ENCODE measurements around the gene RPS3.
"Not testable (repeated sequence)": the region's sequence is repeated elsewhere in the genome, so short reads cannot be mapped to it uniquely, and the experiment has no call there.

Gene RPS3

DNA sequence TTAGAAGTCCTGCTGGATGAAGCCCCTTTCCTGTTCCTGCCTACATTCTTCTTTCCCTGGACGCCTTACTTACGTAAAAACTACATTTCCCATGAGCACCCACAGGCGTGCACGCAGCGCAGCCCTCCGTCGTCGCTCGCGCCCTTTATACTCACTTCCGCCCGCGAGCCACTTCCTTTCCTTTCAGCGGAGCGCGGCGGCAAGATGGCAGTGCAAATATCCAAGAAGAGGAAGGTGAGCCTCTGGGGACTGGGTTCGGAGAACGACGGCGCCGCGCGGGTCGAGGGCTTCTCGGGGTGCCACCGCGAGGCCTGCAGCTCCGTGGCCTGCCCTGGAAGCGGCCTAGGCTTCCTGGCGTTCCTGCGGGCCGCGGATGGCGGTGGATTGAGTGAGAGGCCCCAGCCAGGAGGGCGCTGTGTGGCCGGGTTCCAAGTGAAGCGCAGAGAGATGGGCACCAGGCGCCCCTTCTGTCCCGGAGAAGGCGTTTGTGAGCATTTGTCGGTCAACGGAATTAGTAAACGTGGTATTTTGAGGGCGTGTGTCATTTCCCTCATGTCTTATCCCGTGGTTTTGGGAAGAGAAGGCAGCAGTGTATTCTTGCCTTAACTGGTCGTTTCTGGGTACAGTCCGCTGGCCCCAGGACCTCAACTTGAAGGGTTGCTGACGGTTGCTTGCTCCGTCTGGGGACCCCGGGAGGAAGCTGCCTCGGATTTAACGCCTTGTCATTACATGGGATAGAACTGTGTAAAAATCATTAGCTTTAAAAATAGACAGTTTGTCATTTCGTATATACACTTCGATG is at the start of gene RPS3:
Gene RPS3, plus strand, starts transcription at position 175 of the 802 bp plus-strand sequence. Its CDS starts 30 bp downstream, at position 205.
- DNase-seq (ENCODE audit: low spot score) = peak; percentile 94

DNA sequence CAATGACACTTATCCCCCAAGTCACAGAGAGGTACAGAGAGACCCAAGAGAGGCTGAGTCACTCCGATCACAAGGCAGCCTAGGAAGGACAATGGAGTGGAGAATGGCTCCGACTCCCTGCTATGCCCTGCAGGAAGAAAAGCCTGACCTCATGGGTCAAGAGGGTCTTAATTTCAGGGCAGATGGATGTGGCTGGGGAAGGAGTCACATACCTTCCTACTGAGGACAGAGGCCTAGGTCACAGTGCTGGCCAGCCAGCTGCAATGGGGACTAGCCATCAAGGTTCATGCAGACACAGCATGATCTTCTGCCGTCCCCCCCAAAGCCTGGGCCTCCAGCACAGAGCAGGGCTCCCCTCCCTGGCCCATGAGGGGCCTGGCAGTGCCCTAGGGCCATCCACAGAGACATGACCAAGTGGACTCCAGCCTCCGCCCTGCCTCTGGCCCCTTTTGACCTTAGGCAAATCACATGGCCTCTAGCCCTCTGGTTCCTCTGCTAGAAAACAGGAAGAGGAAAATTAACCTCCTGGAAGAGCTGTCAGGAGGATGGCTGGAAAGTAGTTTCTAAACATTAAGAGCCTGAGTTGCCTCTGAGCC is 49.7 kb upstream of the RPS3 start:
- DNase-seq (ENCODE audit: low spot score) = no peak

DNA sequence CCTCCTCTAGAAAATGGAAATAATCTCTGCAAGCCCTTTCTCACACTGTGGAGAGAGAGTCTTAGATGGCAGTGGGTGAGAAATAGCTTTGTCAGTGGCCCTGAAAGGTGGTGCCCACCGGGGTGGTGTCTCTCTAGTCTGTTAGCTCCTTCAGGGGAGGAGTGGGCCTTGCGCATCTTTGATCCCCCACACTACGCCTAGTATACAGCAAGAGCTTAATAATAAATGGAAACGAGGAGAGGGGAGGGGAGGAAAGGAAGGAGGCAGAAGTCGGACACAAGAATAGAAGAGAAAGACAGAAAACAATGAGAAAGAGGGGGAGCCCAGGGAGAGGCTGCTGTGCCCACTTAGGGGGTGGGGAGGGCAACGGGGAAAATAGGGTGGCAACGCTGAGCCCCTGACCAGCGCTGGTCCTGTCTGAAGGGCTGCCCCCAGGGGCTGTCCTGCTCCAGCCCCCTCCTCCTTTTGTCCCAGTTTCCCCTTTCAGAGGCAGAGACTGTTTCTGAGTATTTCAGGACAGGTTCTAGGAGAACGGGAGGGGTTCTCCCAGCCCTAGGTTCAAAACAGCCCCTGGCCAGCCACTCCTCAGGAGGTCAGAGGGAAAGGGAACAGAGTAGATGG is 49.1 kb upstream of the RPS3 start:
- no peak for DNase-seq (ENCODE audit: low spot score)

DNA sequence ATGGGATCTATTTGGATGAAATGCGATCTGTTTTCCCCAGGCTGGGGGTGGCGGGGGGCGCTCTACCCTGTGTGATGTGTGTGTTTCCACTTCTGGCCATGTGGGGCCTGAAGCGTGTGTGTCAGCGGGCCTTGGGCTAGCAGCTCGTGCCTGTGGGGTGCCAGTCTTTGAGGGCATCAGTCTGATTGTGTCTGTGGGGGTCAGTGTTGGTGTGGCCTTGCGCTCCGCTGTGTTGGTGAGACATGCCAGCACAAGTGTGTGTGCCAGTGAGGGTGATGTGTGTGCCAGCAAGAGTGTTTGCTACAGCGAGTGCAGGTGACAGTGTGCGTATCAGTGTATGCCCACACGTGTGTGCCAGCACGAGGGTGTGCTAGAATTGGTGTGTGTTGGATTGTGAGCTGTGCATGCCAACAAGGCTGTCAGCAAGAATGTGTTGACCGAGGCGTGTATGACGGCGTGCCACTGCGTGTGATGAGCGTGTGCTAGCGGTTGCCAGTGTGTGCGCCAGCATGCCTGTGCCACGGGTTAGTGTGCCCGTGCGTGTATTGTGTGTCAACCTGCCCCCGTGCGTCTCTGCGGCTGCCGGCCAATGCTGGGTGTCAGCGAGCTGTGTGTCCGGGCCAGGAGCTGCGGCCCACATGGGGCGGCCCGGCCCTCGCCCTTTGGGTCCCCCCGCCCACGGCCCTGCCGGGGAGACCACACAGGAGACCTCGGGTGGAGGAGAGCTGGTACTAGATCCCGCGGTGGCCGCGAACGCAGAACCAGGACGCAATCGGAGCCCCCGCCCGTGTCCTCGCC is 48.4 kb upstream of the RPS3 start:
- DNase-seq (ENCODE audit: low spot score) = peak; percentile 49

DNA sequence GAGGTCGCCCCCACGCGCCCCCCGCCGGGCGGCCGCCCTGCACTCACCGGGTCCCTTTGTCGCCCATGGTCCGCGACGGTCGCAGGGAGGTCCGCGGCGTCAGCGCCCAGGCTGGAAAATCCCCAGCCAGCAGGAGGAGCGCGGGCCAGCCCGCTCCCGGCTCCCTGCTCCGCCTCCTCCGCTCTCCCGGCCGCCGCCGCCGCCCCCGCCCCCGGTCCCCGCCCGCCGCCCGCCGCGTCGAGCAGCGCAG is 47.9 kb upstream of the RPS3 start, which contains the start of gene ARRB1:
Gene ARRB1, minus strand, starts transcription at position 121 of the 250 bp plus-strand sequence. Its CDS starts 54 bp downstream, at position 67.
- DNase-seq (ENCODE audit: low spot score) = peak; percentile 89

DNA sequence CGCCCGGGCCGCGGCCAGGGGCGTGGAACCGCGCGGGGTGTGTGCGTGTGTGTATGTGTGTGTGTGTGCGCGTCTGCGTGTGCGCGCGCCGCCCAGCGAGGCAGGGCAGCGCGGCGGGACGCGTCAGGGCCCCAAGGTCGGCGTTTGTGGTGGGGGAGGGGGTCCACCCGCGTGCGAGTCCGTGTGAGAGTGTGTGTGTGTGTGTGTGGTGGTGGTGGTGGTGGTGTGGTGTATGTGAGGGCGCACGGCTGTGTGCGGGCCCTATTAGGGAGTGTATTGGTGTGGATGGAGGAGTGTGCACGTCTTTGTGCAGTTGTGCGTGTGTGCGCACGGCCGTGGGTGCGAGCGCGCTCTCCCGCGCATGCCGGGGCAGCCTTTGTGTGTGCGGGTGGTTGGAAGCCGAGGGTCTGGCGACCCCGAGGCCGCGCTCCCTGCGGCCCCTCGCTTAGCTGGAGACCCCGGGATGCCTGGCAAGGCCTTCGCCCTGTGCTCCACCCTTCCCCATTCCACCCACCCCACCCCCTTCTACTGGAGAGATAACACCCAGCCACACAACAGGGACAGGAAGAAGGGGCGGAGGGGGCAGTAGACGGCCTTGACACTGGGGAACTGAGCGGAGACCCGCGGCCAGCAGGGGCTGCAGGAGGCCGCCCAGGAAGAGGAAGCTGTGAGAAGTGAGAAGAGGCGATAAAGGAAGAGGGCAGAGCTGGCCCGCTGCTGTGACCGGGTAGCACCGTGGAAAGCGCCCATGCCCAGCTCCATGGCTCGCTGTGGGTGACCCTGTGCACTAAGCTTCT is 47.3 kb upstream of the RPS3 start:
- no peak for DNase-seq (ENCODE audit: low spot score)

DNA sequence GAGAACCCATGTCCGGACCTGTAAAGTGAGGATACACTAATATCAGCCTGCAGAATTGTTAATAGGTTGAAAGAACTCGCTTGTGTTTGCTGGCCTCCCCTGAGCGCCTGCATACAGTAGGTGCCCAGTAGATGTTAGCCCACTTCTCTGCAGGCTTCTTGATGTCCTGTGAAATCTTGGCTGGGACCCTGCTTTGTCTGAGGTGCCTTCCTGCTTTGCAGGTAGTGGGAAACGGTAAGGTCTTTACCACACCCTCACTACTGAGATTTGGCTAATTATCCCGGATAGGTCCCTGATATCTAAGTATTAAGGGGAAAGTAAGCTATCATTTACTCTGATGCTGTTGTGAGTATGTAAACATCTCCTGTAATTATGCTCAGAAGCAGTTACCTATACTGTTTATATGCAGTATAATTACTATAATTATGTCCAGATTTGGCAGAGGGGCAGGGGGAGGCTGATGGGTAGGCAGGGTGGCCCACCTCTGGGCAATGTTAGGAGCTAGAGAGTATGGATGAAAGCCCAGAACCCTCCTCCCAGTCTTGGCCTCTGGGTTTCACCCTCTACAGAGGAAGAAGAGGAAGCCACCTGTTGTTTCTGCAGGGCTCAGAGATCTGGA is 46.6 kb upstream of the RPS3 start:
- DNase-seq (ENCODE audit: low spot score) = no peak

DNA sequence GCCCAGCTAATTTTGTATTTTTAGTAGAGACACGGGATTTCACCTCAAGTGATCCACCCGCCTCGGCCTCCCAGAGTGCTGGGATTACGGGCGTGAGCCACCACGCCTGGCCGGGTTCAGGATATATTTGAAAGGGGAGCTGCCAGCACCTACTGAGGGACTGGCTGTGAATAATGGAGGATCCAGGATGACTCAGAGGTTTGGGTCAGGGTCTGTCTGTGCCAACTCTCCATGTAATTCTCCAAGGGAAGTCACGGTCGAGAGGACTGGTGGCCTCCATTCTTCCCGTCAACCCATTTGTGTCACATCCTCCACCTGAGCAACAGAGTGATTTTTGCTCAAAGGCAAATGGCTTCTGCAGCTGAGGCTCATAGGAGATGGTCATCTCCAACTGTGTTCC is 44.3 kb upstream of the RPS3 start:
- no peak for DNase-seq (ENCODE audit: low spot score)

DNA sequence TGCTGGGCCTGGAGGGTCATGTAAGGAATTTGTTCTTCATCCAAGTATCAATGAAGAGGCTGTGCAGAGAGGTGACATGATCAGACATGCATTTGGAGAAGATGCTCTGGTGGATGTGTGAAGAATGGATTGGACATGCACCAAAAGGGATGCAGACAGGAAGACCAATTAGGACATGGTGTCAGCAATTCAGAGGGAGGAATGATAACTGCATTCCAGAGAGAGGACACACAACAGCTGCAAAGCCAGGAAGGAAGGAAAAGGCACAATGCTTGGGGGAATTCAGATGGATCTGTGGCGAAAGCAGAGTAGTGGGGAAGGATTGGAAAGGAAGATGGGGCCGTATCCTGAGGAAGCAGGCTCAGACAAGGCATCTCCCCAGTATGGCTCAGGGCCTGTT is 42.7 kb upstream of the RPS3 start:
- DNase-seq (ENCODE audit: low spot score) = peak; percentile 33

DNA sequence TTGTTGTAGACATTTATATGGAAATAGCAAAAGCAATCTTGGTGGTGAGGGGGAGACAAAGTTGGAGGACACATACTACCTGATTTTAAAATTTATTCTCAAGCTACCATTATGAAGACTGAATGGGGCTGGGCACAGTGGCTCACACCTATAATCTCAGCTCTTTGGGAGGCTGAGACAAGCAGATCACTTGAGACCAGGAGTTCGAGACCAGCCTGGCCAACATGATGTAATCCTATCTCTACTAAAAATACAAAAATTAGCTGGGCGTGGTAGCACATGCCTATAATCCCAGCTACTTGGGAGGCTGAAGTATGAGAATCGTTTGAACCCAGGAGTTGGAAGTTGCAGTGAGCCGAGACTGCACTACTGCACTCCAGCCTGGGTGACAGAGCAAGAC is 37.0 kb upstream of the RPS3 start:
- DNase-seq (ENCODE audit: low spot score) = not testable (repeated sequence)

DNA sequence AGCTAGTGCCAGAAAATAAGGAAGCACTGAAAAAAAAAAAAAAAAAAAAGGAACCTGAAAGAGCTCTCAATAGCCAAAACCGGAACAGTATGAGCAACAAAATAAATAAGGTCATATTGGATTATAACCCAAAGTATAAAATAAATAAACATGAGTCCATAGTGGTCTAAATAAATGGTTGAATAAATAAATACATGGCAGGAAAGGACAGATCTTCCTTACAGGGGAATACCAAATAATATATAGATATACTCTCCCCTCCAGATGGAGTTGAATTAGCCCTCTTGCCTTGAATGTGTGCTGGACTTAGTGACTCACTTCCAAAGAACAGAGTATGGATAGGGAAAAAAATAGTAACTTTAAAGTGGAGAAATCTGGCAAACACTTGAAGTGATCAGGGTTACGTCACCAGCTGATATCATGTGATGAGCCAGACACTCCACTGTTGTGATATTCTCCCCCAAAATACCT is 33.6 kb upstream of the RPS3 start:
- peak; percentile 39 for DNase-seq (ENCODE audit: low spot score)

DNA sequence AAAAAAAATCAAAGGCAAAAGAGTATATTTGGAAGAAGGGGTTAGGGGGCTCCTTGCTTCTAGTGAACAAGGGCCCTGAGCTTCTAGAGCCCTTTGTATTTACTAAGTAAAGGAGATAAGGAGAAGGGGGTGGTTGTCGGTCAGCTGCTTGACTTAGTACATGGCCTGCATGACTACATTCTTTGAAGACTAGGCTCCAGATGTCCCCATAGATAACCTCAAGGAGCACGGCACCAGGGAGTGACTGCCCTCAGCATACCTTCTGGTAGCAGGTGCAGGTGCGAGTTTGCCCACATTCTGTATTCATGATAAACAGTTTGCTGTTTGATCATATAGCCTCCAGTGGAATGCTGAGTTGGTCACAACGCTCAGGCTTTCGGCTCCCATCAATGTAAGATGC is 32.5 kb upstream of the RPS3 start:
- not testable (repeated sequence) for DNase-seq (ENCODE audit: low spot score)

DNA sequence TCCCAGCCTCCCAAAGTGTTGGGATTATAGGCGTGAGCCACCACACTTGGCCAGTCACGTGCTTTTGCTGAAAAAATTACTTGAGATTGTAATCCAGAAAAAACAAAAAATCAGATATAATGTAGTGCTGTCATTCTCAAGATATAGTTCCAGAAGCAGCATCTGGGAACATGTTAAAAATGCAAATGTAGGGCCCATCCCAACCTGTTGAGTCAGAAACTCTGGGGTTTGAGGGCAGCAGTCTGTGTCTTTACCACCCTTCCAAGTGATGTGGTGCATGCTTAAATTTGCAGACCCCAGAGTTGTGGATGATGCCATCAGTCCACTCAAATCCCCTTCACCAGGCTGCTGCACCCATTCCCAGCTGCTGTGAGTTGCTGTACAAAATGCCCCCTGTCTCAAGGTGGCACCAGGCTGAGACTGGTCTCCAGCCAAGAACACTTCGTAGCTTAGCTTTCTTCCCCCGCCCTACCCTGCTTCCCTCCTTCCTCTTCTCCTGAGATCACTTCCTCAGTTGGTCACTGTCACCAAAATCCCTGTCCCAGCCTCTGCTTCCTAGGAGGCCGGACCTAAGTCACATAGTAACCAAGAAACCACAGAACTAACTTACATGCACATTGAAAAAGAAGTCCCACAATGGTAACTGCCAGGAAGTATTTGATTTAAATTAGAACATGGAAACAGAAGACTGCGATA is 29.6 kb upstream of the RPS3 start:
- no peak for DNase-seq (ENCODE audit: low spot score)

DNA sequence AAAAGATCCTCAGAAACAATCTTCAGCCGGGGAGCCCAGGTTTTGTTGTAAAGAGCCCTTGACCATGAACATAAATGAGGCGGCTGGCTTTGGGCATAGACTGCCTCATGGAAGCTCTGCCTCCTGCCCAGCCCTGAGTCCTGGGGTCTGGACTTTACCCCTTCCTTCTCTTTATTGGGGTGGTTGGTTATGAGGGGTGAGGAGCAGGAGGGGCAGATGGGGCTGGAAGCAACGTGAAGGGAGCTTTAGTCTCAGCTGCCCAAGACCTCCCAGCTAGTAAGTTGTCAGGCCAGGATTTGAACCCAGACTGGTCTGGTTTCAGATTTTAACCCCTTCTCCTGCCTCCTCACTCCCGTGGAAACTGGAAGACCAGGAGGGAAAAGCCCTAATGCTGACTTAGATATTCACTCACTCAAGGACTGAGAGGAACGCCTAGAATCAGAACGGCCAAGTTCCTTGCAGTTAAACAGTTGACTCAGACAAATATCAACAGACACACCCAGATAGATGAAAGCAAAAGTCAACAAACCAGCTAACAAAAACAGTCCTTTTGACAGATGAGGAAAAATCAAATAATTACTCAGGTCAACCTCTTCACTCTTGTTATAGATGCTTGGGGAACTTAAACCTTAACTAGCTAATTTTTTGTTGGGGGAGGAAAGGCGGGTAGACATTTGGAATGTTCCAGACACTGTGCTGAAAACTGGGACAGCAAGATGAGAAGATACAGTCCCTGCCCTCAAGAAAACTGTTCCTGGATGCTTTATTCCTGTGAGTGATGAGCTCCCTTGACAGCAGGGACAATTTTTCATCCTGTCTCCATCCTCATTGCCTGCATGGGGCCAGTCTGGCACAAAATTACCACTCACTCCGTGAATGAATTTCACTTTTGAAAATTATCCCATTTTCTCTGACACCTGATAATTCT is 27.1 kb upstream of the RPS3 start:
- peak; percentile 31 for DNase-seq (ENCODE audit: low spot score)

DNA sequence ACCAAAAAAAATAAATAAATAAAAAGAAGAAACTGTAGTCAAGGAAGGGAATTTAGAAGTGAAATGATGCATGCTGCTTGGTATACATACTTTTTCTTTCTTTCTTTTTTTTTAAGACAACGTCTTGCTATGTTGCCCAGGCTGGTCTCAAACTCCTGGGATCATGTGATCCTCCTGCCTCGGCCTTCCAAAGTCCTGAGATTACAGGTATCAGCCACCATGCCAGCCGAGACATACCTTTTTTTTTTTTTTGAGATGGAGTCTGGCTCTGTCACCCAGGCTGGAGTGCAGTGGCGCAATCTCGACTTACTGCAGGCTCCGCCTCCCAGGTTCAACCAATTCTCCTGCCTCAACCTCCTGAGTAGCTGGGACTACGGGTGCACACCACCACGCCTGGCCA is 26.1 kb upstream of the RPS3 start:
- DNase-seq (ENCODE audit: low spot score) = no peak

DNA sequence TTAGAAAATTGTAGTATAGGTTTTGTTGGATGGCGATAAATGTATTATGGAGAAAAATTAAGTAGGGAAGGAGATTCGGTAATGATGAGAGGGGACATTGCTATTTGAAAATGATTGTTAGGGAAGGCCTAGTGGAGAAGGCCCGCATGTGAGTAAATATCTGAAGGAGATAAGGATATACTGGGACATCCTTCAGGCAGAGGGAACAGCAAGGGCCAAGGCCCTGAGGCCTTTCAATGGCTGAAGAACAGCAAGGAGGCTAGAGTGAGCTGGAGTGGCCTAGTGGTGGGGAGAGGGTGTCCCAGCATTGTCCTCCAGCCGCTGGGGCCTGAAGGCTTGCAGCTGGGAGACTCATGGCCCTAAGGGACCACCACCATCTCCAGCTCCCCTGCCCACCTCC is 24.7 kb upstream of the RPS3 start:
- no peak for DNase-seq (ENCODE audit: low spot score)

DNA sequence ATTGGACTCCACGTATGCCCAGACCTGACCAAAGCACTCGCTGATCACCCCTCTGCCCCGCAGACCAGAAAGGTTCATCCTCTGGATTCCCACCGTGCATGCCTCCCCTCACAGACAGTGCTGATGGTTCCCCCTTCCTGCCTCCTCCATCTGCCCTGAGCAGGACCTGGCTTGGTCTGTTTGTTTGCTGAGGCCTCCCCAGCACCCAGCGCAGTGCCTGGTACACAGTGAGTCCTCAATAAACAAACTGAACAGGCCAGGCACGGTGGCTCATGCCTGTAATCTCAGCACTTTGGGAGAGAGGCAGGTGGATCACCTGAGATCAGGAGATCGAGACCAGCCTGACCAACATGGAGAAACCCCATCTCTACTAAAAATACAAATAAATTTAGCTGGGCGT is 23.7 kb upstream of the RPS3 start:
- no peak for DNase-seq (ENCODE audit: low spot score)

DNA sequence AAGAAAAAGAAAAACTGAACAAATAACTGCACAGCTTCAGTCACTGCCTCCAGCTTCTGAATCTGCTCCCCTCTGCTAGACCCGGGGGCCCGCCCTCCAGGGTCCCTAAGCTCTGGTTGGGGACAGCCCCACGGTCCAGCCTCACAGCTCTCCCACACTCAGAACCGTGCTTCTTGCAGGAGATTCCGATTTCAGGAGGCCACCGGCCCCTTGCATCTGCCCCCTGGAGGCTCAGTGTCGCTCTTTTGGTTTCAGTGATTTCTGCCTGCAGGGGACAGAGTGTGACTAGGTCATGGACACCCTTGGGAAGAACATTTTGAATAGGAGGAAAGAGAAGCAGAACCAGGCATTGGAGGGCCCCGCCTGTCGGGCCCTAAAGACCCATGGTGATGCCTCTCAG is 23.1 kb upstream of the RPS3 start:
- no peak for DNase-seq (ENCODE audit: low spot score)

DNA sequence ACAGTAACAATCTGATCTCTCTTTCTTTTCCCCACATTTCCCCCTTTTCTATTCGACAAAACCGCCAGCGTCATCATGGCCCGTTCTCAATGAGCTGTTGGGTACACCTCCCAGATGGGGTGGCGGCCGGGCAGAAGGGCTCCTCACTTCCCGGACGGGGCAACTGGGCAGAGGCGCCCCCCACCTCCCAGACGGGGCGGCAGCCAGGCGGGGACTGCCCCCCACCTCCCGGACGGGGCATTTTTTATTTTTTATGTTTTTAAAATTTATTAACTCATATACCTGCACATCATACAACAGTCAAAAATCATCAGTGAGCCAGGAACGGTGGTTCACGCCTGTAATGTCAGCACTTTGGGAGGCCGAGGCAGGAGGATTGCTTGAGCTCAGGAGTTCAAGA is 20.5 kb upstream of the RPS3 start:
- not testable (repeated sequence) for DNase-seq (ENCODE audit: low spot score)

DNA sequence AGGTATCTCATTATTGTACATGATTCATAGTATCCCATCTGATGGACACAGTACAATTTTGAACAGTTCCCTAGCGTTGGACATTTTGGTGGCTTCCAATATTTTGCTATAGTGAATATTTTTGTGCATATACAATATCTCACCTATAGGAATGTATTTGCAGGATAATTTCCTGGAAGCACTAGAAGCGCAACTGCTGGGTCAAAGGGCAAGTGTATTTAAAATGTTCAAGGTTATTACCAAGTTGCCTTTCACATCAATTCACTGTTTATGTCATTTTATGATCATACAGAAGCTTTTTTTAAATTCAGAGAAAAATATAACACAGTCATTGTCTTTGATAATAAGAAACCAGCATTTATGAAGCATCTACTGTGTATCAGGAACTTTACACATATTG is 19.1 kb upstream of the RPS3 start:
- DNase-seq (ENCODE audit: low spot score) = no peak

All from GM03348 (cell line).